Panc1 (cell line): ENCODE measurements around the gene KCNQ1OT1. TPM values are rescaled to one million over a fixed set of nuclear protein-coding genes. Genes with fewer than 3 reads are reported as not detected.

Experiments used
- ATAC-seq: fragments of 200-7000 bp; cut with Tn5 transposase; 2 replicates; pipeline ENCODE4 v1.9.1; 2020; ENCODE audit warnings: mild to moderate bottlenecking, moderate library complexity
- BruUV-seq: library from RNA; stranded (reverse); fragments of 400-500 nt; replicated peaks from 2 replicates; lab custom pipeline; 2021; lab: Mats Ljungman, UMichigan
- CTCF ChIA-PET: fragments of 300-600 bp; sonication (Branson Sonifier 250); formaldehyde crosslinking; loops from one replicate; lab custom pipeline; 2022; ENCODE audit warnings: antibody characterized with exemption; lab: Charles Lee
- POLR2A ChIA-PET: fragments of 300-600 bp; sonication (Branson Sonifier 250); formaldehyde crosslinking; loops from one replicate; lab custom pipeline; 2022; ENCODE audit warnings: antibody characterized with exemption; lab: Charles Lee
- DNase-seq: peaks from one replicate; pipeline ENCODE4 v3.0.0-alpha.2; 2010; ENCODE audit warnings: low read depth, low spot score
- H3K27ac ChIP-seq: 2 replicates; pipeline ENCODE4 v1.5.1; 2011; ENCODE audit warnings: mild to moderate bottlenecking, low read length, inconsistent platforms
- H3K27me3 ChIP-seq: fragments of 200-500 bp; sonication (Bioruptor generic); 2 replicates; pipeline ENCODE4 v1.6.0; 2014; ENCODE audit warnings: low read length, inconsistent platforms; ENCODE audit not compliant: control insufficient read depth, insufficient read depth
- H3K36me3 ChIP-seq: fragments of 200-500 bp; sonication (Bioruptor generic); 2 replicates; pipeline ENCODE4 v1.5.1; 2014; ENCODE audit warnings: inconsistent platforms, mild to moderate bottlenecking, low read length, moderate library complexity; ENCODE audit not compliant: control insufficient read depth, insufficient read depth
- H3K4me1 ChIP-seq: 2 replicates; pipeline ENCODE4 v1.5.1; 2011; ENCODE audit warnings: inconsistent platforms, mild to moderate bottlenecking, low read length, moderate library complexity; ENCODE audit not compliant: control insufficient read depth, insufficient read depth
- H3K4me3 ChIP-seq, 2 experiments: 2 replicates each; pipeline ENCODE4 v1.5.1; 2011 to 2012; ENCODE audit warnings: low read depth in 2 of 2, low read length in 2 of 2, mild to moderate bottlenecking in 2 of 2, inconsistent platforms in 1 of 2, moderate library complexity in 1 of 2
- H3K9me3 ChIP-seq: fragments of 200-500 bp; sonication (Bioruptor generic); 2 replicates; pipeline ENCODE4 v1.5.1; 2014; ENCODE audit warnings: low read depth, mild to moderate bottlenecking, inconsistent platforms, low read length, moderate library complexity; ENCODE audit not compliant: control insufficient read depth, insufficient read depth
- CTCF ChIP-seq: fragments of 450-650 bp; IDR thresholded peaks from 2 replicates; pipeline ENCODE4 v1.5.1; 2017; ENCODE audit warnings: mild to moderate bottlenecking
- POLR2AphosphoS5 ChIP-seq: IDR thresholded peaks from 2 replicates; pipeline ENCODE4 v1.6.1; 2012; ENCODE audit warnings: mild to moderate bottlenecking, low read depth, low read length, moderate library complexity
- REST ChIP-seq, 2 experiments: IDR thresholded peaks; 2 replicates each; pipeline ENCODE4 v1.6.1; 2011 to 2012; ENCODE audit warnings: low read depth in 2 of 2, control low read depth in 1 of 2, low read length in 1 of 2, mild to moderate bottlenecking in 1 of 2, moderate library complexity in 1 of 2; ENCODE audit not compliant: insufficient read depth in 1 of 2
- SIN3A ChIP-seq: IDR thresholded peaks from 2 replicates; pipeline ENCODE4 v1.6.1; 2012; ENCODE audit warnings: low read depth, mild to moderate bottlenecking, low read length, moderate library complexity, borderline replicate concordance; ENCODE audit not compliant: insufficient read depth
- TCF7L2 ChIP-seq: IDR thresholded peaks from 2 replicates; pipeline ENCODE4 v1.6.1; 2011; ENCODE audit warnings: mild to moderate bottlenecking, low read depth, low read length, inconsistent platforms
- in situ Hi-C: cut with HindIII; loops from 2 replicates; pipeline ENCODE4 v1.10.0; 2016; ENCODE audit warnings: low sequenced_read_pairs, low pct_unique_long_range_greater_than_20kb
- intact Hi-C: fragments of 100-400 bp; cut with micrococcal nuclease; formaldehyde crosslinking; loops from one replicate; pipeline ENCODE4 v1.10.0; 2022; ENCODE audit not compliant: unreplicated experiment
- total RNA-seq: library from RNA; stranded (reverse); gene quantifications from one replicate; pipeline ENCODE4 v1.2.1, GENCODE V29; 2021; ENCODE audit not compliant: unreplicated experiment

The KCNQ1OT1 gene
- total RNA-seq, 1 experiment from 2014 or later, result 1.3 TPM

- no peak overlapping the region for H3K4me3 ChIP-seq
- BruUV-seq, result no TSS peak
- H3K27me3 ChIP-seq, result peaks cover 17% of the 10 kb centered on the region
- H3K4me1 ChIP-seq, result no peaks in the 10 kb centered on the region
- DNase-seq (peak; percentile 43), ATAC-seq (peak; percentile 83)
- in situ Hi-C loops (no loop called here), intact Hi-C loops (no loop called here)
- POLR2A ChIA-PET, result no interaction called here
- no peaks in the 10 kb centered on the region for H3K36me3 ChIP-seq
- H3K9me3 ChIP-seq, result no peaks in the 10 kb centered on the region
- H3K27ac ChIP-seq, result no peak overlapping the region
- CTCF ChIA-PET, result no interaction called here
- TF ChIP-seq TCF7L2, result no peak
- no peak for TF ChIP-seq POLR2AphosphoS5
- TF ChIP-seq REST (IDR thresholded peaks at IDR 0.05; ENCODE audit: insufficient read depth in 1 of 2, low read depth in 2 of 2, low read length in 1 of 2), result no peak
- no peak for TF ChIP-seq CTCF
- no peak for TF ChIP-seq SIN3A
Measured at GRCh38 chr11:2612884-2613571, 86.8 kb downstream of the KCNQ1OT1 start.

GRCh38 chr11:2609345-2609744, 90.4 kb downstream of the KCNQ1OT1 start:
- in situ Hi-C loops, result no loop called here
- H3K4me1 ChIP-seq, result no peaks in the 10 kb centered on the region
- no peaks in the 10 kb centered on the region for H3K36me3 ChIP-seq
- ATAC-seq (no peak), DNase-seq (no peak)
- ChIA-PET POLR2A (no interaction called here), CTCF (no interaction called here)
- H3K9me3 ChIP-seq, result no peaks in the 10 kb centered on the region
- intact Hi-C loops, result no loop called here
- no peak for TF ChIP-seq SIN3A
- no peak for TF ChIP-seq POLR2AphosphoS5
- no peak for TF ChIP-seq REST (IDR thresholded peaks at IDR 0.05; ENCODE audit: insufficient read depth in 1 of 2, low read depth in 2 of 2, low read length in 1 of 2)
- no peak for TF ChIP-seq TCF7L2
- no peak for TF ChIP-seq CTCF
- H3K27ac ChIP-seq, result no peak overlapping the region
- BruUV-seq, result no TSS peak
- no peak overlapping the region for H3K4me3 ChIP-seq
- peaks cover 15% of the 10 kb centered on the region for H3K27me3 ChIP-seq
